Liver (tissue), 9 donors: ENCODE results near the gene MEGF11. TPM values are rescaled to one million over a fixed set of nuclear protein-coding genes. Genes with fewer than 3 reads are reported as not detected.
A peak's percentile ranks its signal among the peaks of the same experiment; 100 is the strongest.

Experiments used
- DNase-seq: peaks from one replicate; pipeline ENCODE4 v3.0.0-alpha.2; 2017; ENCODE audit warnings: low spot score
- H3K27ac ChIP-seq, 2 donors: one replicate each; pipeline ENCODE4 v1.7.0; 2013; ENCODE audit warnings: inconsistent platforms in 2 of 2, low read length in 2 of 2, control low read depth in 1 of 2, low read depth in 1 of 2, mild to moderate bottlenecking in 1 of 2
- H3K27me3 ChIP-seq, 4 donors: one replicate each; pipeline versions ENCODE4 v1.6.1 to v1.7.0; 2013; ENCODE audit warnings: low read length in 3 of 4, inconsistent platforms in 1 of 4, mild to moderate bottlenecking in 1 of 4, moderate library complexity in 1 of 4; ENCODE audit not compliant: control insufficient read depth in 4 of 4, insufficient read depth in 4 of 4
- H3K36me3 ChIP-seq, 4 donors: one replicate each; pipeline versions ENCODE4 v1.6.1 to v1.7.0; 2013; ENCODE audit warnings: low read length in 3 of 4, mild to moderate bottlenecking in 3 of 4, low read depth in 1 of 4, moderate library complexity in 1 of 4; ENCODE audit not compliant: control insufficient read depth in 4 of 4, insufficient read depth in 3 of 4
- H3K4me1 ChIP-seq, 4 donors: one replicate each; pipeline versions ENCODE4 v1.6.1 to v1.7.0; 2013; ENCODE audit warnings: low read length in 3 of 4, mild to moderate bottlenecking in 3 of 4, moderate library complexity in 1 of 4; ENCODE audit not compliant: control insufficient read depth in 4 of 4, insufficient read depth in 4 of 4
- H3K4me3 ChIP-seq, 3 donors: one replicate each; pipeline versions ENCODE4 v1.6.1 to v1.7.0; 2013; ENCODE audit warnings: low read length in 3 of 3, control low read depth in 1 of 3, low read depth in 1 of 3, mild to moderate bottlenecking in 1 of 3
- H3K9ac ChIP-seq, 2 donors: one replicate each; pipeline ENCODE4 v1.7.0; 2013; ENCODE audit warnings: low read length in 2 of 2, mild to moderate bottlenecking in 2 of 2, moderate library complexity in 2 of 2, control low read depth in 1 of 2, low read depth in 1 of 2
- H3K9me3 ChIP-seq, 4 donors: one replicate each; pipeline versions ENCODE4 v1.6.1 to v1.7.0; 2013; ENCODE audit warnings: low read length in 3 of 4; ENCODE audit not compliant: control insufficient read depth in 4 of 4
- EGR1 ChIP-seq, 2 donors: IDR thresholded peaks; 2 replicates each; pipeline ENCODE4 v1.6.1; 2016 to 2018; ENCODE audit warnings: antibody characterized with exemption in 2 of 2, low read depth in 2 of 2
- FOXA1 ChIP-seq: IDR thresholded peaks from 2 replicates; pipeline ENCODE4 v1.6.1; 2016; ENCODE audit warnings: antibody characterized with exemption
- FOXA2 ChIP-seq: IDR thresholded peaks from 2 replicates; pipeline ENCODE4 v1.6.1; 2016; ENCODE audit warnings: antibody characterized with exemption
- GABPA ChIP-seq, 2 donors: IDR thresholded peaks in 1 of 2; conservative IDR thresholded peaks in 1 of 2; 2 replicates each; pipeline ENCODE4 v1.6.1; 2016; ENCODE audit warnings: antibody characterized with exemption in 2 of 2, mild to moderate bottlenecking in 1 of 2, moderate library complexity in 1 of 2
- HNF4A ChIP-seq, 2 donors: conservative IDR thresholded peaks; 2 replicates each; pipeline ENCODE4 v1.6.1; 2016; ENCODE audit warnings: antibody characterized with exemption in 2 of 2, mild to moderate bottlenecking in 2 of 2
- HNF4G ChIP-seq: IDR thresholded peaks from 2 replicates; pipeline ENCODE4 v1.6.1; 2016; ENCODE audit warnings: antibody characterized with exemption
- JUND ChIP-seq, 2 donors: IDR thresholded peaks; 2 replicates each; pipeline ENCODE4 v1.6.1; 2016; ENCODE audit warnings: antibody characterized with exemption in 2 of 2
- NR2F2 ChIP-seq: IDR thresholded peaks from 2 replicates; pipeline ENCODE4 v1.6.1; 2016; ENCODE audit warnings: antibody characterized with exemption
- RAD21 ChIP-seq, 2 donors: IDR thresholded peaks; 2 replicates each; pipeline ENCODE4 v1.6.1; 2016; ENCODE audit warnings: antibody characterized with exemption in 2 of 2, mild to moderate bottlenecking in 2 of 2
- SP1 ChIP-seq: IDR thresholded peaks from 2 replicates; pipeline ENCODE4 v1.6.1; 2018; ENCODE audit warnings: antibody characterized with exemption, mild to moderate bottlenecking
- TAF1 ChIP-seq: conservative IDR thresholded peaks from 2 replicates; pipeline ENCODE4 v1.6.1; 2016; ENCODE audit warnings: antibody characterized with exemption, mild to moderate bottlenecking
- YY1 ChIP-seq: IDR thresholded peaks from 2 replicates; pipeline ENCODE4 v1.6.1; 2016; ENCODE audit warnings: antibody characterized with exemption, mild to moderate bottlenecking
- WGBS: extraction: QIAGEN DNeasy Blood & Tissue Kit; methylation state at CpG from one replicate; pipeline ENCODE4 v1.1.7; 2013; 5-methylcytosine and 5-hydroxymethylcytosine counted together
- polyA plus RNA-seq, 2 donors: library from polyadenylated mRNA; stranded (reverse) in 1 of 2; unstranded in 1 of 2; fragments of 200-250 nt in 1 of 2; fragments of >200 nt in 1 of 2; fragmentation: Nextera tagmentation in 1 of 2; extraction: Ambion mirVana in 1 of 2; gene quantifications; one replicate each; pipeline versions ENCODE4 v1.2.1 to v1.2.3, GENCODE V29; 2013 to 2015
- total RNA-seq, 2 donors: library from RNA; depleted of rRNA; stranded (reverse); fragments of >200 nt; gene quantifications; one replicate each; pipeline ENCODE4 v1.2.3, GENCODE V29; 2014
- TF ChIP-seq, protein P1 (sequence below): IDR thresholded peaks from 2 replicates; pipeline ENCODE4 v1.6.1; 2016; ENCODE audit warnings: antibody characterized with exemption
- TF ChIP-seq, protein P2 (sequence below): fragments of 150-350 bp; IDR thresholded peaks from 2 replicates; pipeline ENCODE4 v1.5.1; 2017; ENCODE audit warnings: improper control_type of control experiment, low read depth, low read length; ENCODE audit not compliant: missing input control
- TF ChIP-seq, protein P3 (sequence below): IDR thresholded peaks from 2 replicates; pipeline ENCODE4 v1.6.1; 2016; ENCODE audit warnings: antibody characterized with exemption
- donor health status: healthy.
- donor health status: healthy.
- donor health status: healthy.
- donor health status: healthy.
- donor health status: healthy.

The MEGF11 gene
- total and polyA plus RNA-seq, 4 donors: under 0.01 to 0.51 (median 0.03) TPM; not detected in 1

DNA sequence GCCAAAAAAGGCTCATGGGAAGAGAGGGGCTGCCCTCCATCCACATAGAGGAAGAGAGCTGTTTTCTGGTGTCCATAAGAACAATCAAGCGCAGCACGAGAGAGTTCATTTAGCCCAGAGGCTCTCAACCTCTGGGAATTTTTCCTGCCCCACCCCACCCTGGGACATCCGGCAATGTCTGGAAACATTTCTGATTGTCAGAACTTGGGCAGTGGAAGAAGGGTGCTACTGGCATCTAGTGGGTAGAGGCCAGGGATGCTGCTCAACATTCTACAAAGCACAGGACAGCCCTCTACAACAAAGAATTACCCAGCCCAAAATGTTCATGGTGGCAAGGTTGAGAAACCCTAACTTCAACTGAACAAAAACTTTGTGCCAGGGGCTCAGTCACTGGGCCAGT lies 291.4 kb downstream of the MEGF11 start:
- no peak for DNase-seq
- H3K27me3 ChIP-seq: peaks cover 0 to 8% (median 2%) of the 10 kb centered on the region in 4 donors
- no peaks in the 10 kb centered on the region for H3K9me3 ChIP-seq
- H3K4me3 ChIP-seq: no peak overlapping the region
- TF ChIP-seq, protein P1, sequence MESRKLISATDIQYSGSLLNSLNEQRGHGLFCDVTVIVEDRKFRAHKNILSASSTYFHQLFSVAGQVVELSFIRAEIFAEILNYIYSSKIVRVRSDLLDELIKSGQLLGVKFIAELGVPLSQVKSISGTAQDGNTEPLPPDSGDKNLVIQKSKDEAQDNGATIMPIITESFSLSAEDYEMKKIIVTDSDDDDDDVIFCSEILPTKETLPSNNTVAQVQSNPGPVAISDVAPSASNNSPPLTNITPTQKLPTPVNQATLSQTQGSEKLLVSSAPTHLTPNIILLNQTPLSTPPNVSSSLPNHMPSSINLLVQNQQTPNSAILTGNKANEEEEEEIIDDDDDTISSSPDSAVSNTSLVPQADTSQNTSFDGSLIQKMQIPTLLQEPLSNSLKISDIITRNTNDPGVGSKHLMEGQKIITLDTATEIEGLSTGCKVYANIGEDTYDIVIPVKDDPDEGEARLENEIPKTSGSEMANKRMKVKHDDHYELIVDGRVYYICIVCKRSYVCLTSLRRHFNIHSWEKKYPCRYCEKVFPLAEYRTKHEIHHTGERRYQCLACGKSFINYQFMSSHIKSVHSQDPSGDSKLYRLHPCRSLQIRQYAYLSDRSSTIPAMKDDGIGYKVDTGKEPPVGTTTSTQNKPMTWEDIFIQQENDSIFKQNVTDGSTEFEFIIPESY: no peak
- TF ChIP-seq HNF4A (conservative IDR thresholded peaks at IDR 0.05) (no peak), SP1 (no peak), FOXA1 (no peak), FOXA2 (no peak), YY1 (no peak), RAD21 (IDR thresholded peaks at IDR 0.05) (peak in 1 of 2 donors; percentile 13)
- TF ChIP-seq, protein P2, sequence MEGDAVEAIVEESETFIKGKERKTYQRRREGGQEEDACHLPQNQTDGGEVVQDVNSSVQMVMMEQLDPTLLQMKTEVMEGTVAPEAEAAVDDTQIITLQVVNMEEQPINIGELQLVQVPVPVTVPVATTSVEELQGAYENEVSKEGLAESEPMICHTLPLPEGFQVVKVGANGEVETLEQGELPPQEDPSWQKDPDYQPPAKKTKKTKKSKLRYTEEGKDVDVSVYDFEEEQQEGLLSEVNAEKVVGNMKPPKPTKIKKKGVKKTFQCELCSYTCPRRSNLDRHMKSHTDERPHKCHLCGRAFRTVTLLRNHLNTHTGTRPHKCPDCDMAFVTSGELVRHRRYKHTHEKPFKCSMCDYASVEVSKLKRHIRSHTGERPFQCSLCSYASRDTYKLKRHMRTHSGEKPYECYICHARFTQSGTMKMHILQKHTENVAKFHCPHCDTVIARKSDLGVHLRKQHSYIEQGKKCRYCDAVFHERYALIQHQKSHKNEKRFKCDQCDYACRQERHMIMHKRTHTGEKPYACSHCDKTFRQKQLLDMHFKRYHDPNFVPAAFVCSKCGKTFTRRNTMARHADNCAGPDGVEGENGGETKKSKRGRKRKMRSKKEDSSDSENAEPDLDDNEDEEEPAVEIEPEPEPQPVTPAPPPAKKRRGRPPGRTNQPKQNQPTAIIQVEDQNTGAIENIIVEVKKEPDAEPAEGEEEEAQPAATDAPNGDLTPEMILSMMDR: no peak
- H3K27ac ChIP-seq: no peak overlapping the region
- H3K36me3 ChIP-seq: no peaks in the 10 kb centered on the region
- H3K4me1 ChIP-seq: no peaks in the 10 kb centered on the region
- WGBS: 65% methylated on average over 3 of the region's 3 CpGs
- H3K9ac ChIP-seq: no peak overlapping the region

DNA sequence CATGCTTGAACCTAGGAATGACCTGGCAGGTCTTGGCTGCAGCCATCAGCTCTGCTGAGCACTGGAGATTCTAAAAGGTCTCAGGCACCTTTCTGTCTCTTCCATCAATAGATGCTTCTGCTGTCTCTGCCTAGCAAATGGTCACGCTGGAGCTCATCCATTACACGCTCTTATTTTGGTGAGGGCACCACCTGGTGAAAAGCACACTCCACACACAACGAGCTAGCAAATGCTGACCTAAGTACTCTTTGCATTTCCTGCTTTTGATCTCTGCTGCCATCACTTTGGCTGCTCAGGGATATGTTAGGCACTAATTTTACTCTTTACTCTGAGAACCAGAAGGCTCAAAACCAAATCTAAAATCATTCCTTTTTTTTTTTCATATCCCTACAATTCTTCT lies 293.0 kb downstream of the MEGF11 start:
- WGBS: 54% methylated on average over 3 of the region's 3 CpGs
- peaks cover 0 to 8% (median 0%) of the 10 kb centered on the region in 4 donors for H3K27me3 ChIP-seq
- no peaks in the 10 kb centered on the region for H3K4me1 ChIP-seq
- H3K4me3 ChIP-seq: no peak overlapping the region
- no peaks in the 10 kb centered on the region for H3K9me3 ChIP-seq
- TF ChIP-seq NR2F2 (no peak), HNF4G (no peak), FOXA1 (no peak), TAF1 (no peak), SP1 (no peak), GABPA (IDR thresholded peaks at IDR 0.05 in 1 of 2, conservative IDR thresholded peaks at IDR 0.05 in 1 of 2) (no peak)
- TF ChIP-seq, protein P3, sequence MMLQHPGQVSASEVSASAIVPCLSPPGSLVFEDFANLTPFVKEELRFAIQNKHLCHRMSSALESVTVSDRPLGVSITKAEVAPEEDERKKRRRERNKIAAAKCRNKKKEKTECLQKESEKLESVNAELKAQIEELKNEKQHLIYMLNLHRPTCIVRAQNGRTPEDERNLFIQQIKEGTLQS: no peak
- no peak for DNase-seq
- no peak overlapping the region for H3K9ac ChIP-seq
- no peak overlapping the region for H3K27ac ChIP-seq
- H3K36me3 ChIP-seq: no peaks in the 10 kb centered on the region

DNA sequence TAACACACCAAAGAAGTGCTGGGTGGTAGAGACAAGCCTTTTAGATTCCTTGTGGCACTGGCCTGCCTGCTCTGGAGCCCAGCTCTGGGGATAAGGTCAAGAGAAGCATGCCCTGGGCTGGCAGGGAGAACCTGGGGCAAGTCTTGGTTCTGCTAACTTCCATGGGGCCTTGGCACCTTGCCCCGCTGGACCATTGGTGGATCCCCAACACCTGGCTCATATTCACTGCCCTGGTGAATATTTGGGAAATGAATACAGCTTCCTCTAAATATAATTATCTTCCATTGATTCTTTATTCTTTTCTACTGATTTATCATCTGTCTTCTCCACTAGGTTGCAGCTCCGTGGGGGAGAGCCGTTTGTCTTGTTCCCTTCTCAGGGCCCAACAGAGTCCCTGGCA lies 294.7 kb downstream of the MEGF11 start:
- no peak overlapping the region for H3K27ac ChIP-seq
- H3K4me1 ChIP-seq: no peaks in the 10 kb centered on the region
- 71% methylated on average over 3 of the region's 3 CpGs for WGBS

More for the DNA sequence above, 294.7 kb downstream of the MEGF11 start:
- no peak overlapping the region for H3K9ac ChIP-seq
- no peak overlapping the region for H3K4me3 ChIP-seq
- no peaks in the 10 kb centered on the region for H3K36me3 ChIP-seq
- no peak for DNase-seq
- no peak for TF ChIP-seq GABPA (IDR thresholded peaks at IDR 0.05 in 1 of 2, conservative IDR thresholded peaks at IDR 0.05 in 1 of 2)
- TF ChIP-seq, protein P2: no peak
- TF ChIP-seq NR2F2: no peak
- TF ChIP-seq, protein P3: no peak
- no peak for TF ChIP-seq EGR1 (IDR thresholded peaks at IDR 0.05; ENCODE audit: low read depth in 2 of 2)
- no peak for TF ChIP-seq HNF4A (conservative IDR thresholded peaks at IDR 0.05)
- TF ChIP-seq JUND (IDR thresholded peaks at IDR 0.05): no peak
- TF ChIP-seq RAD21 (IDR thresholded peaks at IDR 0.05): no peak
- TF ChIP-seq FOXA1: no peak
- TF ChIP-seq SP1: no peak
- H3K27me3 ChIP-seq: peaks cover 0 to 6% (median 0%) of the 10 kb centered on the region in 4 donors
- H3K9me3 ChIP-seq: no peaks in the 10 kb centered on the region
